Measurements from ENCODE around the gene PPM1A.

PPM1A gene

GRCh38 chr14:60300019-60300418 lies 51.0 kb downstream of the PPM1A start:
- no peak for TF ChIP-seq CEBPB (IDR thresholded peaks at IDR 0.05)
- no peak for TF ChIP-seq EP300 (IDR thresholded peaks at IDR 0.05; ENCODE audit: borderline replicate concordance)
- TF ChIP-seq TAF1 (IDR thresholded peaks at IDR 0.05; ENCODE audit: low read depth): no peak
- no peak for TF ChIP-seq YY1 (IDR thresholded peaks at IDR 0.05; ENCODE audit: low read depth)
- TF ChIP-seq ZBTB7A (IDR thresholded peaks at IDR 0.05; ENCODE audit: low read depth): no peak
- no peak for TF ChIP-seq USF1 (IDR thresholded peaks at IDR 0.05)
- TF ChIP-seq RAD21 (IDR thresholded peaks at IDR 0.05; ENCODE audit: low read depth): no peak
- TF ChIP-seq TCF12 (IDR thresholded peaks at IDR 0.05; ENCODE audit: low read depth): no peak
- no peak for TF ChIP-seq EGR1 (IDR thresholded peaks at IDR 0.05)
- TF ChIP-seq MAX (IDR thresholded peaks at IDR 0.05): no peak
- no peak for TF ChIP-seq NFIC (IDR thresholded peaks at IDR 0.05)

DNA sequence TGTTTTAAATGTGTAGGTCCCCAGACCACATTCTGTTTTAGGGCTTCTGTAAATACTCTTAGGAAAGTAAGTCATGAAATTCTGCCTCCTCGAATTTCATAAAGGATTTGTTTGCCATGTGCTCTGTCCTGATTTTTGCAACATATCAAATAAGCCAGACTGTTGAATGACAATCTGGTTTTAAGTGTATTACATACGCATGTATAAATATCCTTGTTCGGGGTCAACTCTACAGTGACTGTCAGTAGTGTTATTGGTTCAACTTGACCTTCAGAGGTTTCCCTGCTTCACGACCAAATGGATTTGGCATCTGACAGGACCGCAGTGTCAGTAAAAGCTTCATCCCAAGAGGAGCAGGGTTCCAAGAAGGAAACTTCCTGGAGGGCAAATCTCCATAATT lies 52.7 kb downstream of the PPM1A start:
- TF ChIP-seq NFIC (IDR thresholded peaks at IDR 0.05) (no peak), TCF12 (IDR thresholded peaks at IDR 0.05; ENCODE audit: low read depth) (no peak), FOXM1 (IDR thresholded peaks at IDR 0.05; ENCODE audit: borderline replicate concordance, low read depth) (no peak), CEBPB (IDR thresholded peaks at IDR 0.05) (no peak), EGR1 (IDR thresholded peaks at IDR 0.05) (no peak), TEAD4 (IDR thresholded peaks at IDR 0.05) (no peak), YY1 (IDR thresholded peaks at IDR 0.05; ENCODE audit: low read depth) (no peak), EP300 (IDR thresholded peaks at IDR 0.05; ENCODE audit: borderline replicate concordance) (no peak), CREB1 (IDR thresholded peaks at IDR 0.05; ENCODE audit: low read depth) (no peak), ZBTB7A (IDR thresholded peaks at IDR 0.05; ENCODE audit: low read depth) (no peak)
- TF ChIP-seq, protein P1, sequence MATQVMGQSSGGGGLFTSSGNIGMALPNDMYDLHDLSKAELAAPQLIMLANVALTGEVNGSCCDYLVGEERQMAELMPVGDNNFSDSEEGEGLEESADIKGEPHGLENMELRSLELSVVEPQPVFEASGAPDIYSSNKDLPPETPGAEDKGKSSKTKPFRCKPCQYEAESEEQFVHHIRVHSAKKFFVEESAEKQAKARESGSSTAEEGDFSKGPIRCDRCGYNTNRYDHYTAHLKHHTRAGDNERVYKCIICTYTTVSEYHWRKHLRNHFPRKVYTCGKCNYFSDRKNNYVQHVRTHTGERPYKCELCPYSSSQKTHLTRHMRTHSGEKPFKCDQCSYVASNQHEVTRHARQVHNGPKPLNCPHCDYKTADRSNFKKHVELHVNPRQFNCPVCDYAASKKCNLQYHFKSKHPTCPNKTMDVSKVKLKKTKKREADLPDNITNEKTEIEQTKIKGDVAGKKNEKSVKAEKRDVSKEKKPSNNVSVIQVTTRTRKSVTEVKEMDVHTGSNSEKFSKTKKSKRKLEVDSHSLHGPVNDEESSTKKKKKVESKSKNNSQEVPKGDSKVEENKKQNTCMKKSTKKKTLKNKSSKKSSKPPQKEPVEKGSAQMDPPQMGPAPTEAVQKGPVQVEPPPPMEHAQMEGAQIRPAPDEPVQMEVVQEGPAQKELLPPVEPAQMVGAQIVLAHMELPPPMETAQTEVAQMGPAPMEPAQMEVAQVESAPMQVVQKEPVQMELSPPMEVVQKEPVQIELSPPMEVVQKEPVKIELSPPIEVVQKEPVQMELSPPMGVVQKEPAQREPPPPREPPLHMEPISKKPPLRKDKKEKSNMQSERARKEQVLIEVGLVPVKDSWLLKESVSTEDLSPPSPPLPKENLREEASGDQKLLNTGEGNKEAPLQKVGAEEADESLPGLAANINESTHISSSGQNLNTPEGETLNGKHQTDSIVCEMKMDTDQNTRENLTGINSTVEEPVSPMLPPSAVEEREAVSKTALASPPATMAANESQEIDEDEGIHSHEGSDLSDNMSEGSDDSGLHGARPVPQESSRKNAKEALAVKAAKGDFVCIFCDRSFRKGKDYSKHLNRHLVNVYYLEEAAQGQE (IDR thresholded peaks at IDR 0.05; ENCODE audit: low read depth): no peak

DNA sequence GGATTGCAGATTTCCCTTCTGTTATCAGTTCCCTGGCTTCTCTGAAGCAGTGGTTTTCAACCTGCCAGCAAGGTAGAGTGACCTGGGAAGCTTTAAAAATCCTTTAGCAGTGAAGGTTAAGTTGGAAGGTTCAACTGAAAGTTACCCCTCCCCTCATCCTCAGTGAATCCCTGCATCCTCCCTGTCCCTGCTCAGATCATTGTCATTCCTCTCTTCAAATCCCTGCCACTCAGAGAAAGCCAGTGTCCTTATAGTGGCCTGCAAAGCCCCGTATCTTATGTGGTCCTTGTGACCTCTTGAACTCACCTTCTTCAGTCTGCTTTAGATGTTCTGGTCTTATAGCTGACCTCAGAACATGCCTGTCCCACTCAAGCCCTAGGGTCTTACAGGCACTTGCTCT lies 53.6 kb downstream of the PPM1A start:
- TF ChIP-seq NFIC (IDR thresholded peaks at IDR 0.05): no peak
- no peak for TF ChIP-seq TAF1 (IDR thresholded peaks at IDR 0.05; ENCODE audit: low read depth)
- no peak for TF ChIP-seq TEAD4 (IDR thresholded peaks at IDR 0.05)
- TF ChIP-seq YY1 (IDR thresholded peaks at IDR 0.05; ENCODE audit: low read depth): no peak
- TF ChIP-seq EGR1 (IDR thresholded peaks at IDR 0.05): no peak
- TF ChIP-seq CEBPB (IDR thresholded peaks at IDR 0.05): no peak
- TF ChIP-seq, protein P1 (IDR thresholded peaks at IDR 0.05; ENCODE audit: low read depth): no peak
- no peak for TF ChIP-seq FOXM1 (IDR thresholded peaks at IDR 0.05; ENCODE audit: borderline replicate concordance, low read depth)
- TF ChIP-seq RAD21 (IDR thresholded peaks at IDR 0.05; ENCODE audit: low read depth): no peak
- no peak for TF ChIP-seq USF1 (IDR thresholded peaks at IDR 0.05)
- no peak for TF ChIP-seq ZBTB7A (IDR thresholded peaks at IDR 0.05; ENCODE audit: low read depth)
- TF ChIP-seq CREB1 (IDR thresholded peaks at IDR 0.05; ENCODE audit: low read depth): no peak

- TF ChIP-seq MAX (IDR thresholded peaks at IDR 0.05) (no peak), EGR1 (IDR thresholded peaks at IDR 0.05) (no peak), CEBPB (IDR thresholded peaks at IDR 0.05) (no peak), NFIC (IDR thresholded peaks at IDR 0.05) (no peak), CREB1 (IDR thresholded peaks at IDR 0.05; ENCODE audit: low read depth) (no peak), ZBTB7A (IDR thresholded peaks at IDR 0.05; ENCODE audit: low read depth) (no peak), USF1 (IDR thresholded peaks at IDR 0.05) (no peak), RAD21 (IDR thresholded peaks at IDR 0.05; ENCODE audit: low read depth) (no peak), FOXM1 (IDR thresholded peaks at IDR 0.05; ENCODE audit: borderline replicate concordance, low read depth) (no peak), EP300 (IDR thresholded peaks at IDR 0.05; ENCODE audit: borderline replicate concordance) (no peak), TEAD4 (IDR thresholded peaks at IDR 0.05) (no peak), YY1 (IDR thresholded peaks at IDR 0.05; ENCODE audit: low read depth) (no peak), TCF12 (IDR thresholded peaks at IDR 0.05; ENCODE audit: low read depth) (no peak), TAF1 (IDR thresholded peaks at IDR 0.05; ENCODE audit: low read depth) (no peak)
- TF ChIP-seq, protein P1 (IDR thresholded peaks at IDR 0.05; ENCODE audit: low read depth): no peak
Measured at GRCh38 chr14:60303745-60304144, 54.7 kb downstream of the PPM1A start.
